HG03442 (cell line): ENCODE results near the gene FGGY.

Experiments
- ATAC-seq: cut with Tn5 transposase; IDR thresholded peaks from one replicate; pipeline ENCODE4 v1.9.1; 2021; ENCODE audit warnings: mild to moderate bottlenecking, moderate library complexity; ENCODE audit not compliant: unreplicated experiment

Gene FGGY

DNA sequence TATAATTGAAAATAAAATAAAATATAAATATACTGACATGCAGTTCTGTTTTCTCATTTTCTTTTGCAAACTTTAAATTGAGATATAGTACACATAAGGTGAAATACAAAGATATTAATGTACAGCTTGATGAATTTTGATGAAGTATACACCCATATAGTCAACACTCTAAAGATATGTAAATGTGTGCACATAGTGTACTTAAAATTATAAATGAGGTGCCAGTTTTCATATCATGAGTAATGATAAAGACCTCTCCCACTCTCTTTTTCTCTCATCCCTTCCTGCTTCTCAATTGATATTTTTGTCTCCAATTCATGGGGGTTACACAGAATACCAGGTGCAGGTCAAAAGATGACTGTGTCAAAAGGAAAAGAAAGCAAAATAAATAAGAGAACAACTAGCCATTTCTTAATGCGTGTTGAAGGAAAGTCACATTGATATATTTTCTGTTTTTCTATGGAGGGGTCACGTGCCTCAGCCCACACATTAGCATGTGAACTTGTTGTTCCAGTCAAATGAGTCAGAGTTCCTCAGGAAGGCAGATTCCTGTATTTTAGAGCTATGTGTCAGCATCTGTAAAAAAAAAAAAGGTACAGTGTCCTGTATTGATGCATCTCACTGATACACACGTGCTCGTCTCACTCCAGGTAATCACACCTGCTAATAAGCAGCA lies 453.6 kb downstream of the FGGY start:
- no peak for ATAC-seq

DNA sequence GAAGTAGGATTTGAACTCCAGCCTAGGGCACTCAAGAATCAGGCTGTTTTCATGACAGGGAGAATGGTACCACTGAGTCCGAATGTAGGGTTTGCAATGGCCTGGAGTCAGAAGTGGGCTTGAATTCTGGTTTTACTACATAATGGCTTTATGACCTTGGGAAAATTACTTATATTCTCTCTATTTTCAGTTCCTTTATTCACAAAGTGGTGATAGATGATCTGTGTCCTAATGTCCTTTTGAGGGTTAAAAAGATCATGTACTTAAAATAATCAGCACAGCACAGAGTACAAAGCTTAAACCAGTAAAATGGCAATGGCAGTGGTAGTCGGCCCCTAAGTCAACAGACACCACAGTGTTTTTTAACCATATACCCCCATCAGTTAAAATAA lies 454.1 kb downstream of the FGGY start:
- no peak for ATAC-seq

DNA sequence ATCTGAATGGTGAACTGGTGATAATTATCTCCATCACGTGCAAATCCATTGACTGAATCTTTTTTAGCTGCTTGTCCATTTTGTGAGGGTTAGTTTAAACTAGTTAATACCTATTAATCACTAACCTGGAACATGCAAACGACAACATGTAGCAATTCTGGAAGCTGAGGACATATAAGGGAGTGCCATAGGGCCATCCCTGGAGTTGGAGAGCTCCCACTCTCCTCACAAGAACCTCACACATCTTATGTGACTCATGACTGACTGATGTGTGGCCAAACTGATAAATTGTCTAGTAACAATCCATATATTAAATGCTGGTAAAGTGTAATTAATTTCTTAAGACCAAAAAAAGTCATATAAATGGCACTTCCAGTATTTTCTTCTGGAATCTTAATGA lies 454.9 kb downstream of the FGGY start:
- no peak for ATAC-seq

DNA sequence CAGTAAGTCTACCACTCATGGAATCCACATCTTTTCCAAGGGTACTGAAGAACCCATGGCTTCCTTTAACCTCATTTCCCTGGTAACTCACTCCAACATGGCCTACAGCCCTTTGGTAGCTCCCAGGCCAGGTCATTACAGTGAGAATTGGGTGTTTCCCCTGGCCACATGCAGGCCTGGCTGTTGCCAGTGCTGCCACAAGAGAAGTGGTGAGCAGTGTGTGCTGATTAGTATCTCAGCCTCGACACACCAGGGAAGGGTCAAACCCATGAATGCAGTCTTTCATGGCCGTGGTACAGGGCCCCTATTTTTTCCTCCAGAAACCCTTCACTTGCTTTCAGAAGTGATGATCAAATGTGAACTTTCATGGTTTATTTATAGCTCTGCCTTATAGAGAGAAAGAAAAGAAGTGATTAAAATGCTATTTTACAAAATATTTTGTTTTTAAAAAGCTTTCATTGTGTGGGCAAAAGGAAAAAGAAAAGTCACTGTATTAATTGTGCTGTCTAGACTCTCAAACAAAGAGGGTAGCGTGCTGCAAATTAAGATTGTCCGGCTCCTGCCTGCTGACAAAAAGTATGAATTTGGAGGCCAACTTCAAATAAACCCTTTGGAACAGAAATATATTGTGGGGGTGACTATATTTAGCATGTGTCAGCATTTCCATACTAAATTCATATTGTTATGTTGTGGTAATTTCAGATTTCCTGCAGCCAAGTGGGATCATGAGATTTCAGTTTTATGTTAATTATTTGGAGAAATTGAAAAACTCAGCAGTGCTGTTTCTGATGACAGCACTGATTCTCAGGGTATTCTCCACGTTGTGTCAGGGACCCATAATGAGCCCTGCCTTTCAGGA lies 455.9 kb downstream of the FGGY start:
- ATAC-seq: peak; percentile 89

DNA sequence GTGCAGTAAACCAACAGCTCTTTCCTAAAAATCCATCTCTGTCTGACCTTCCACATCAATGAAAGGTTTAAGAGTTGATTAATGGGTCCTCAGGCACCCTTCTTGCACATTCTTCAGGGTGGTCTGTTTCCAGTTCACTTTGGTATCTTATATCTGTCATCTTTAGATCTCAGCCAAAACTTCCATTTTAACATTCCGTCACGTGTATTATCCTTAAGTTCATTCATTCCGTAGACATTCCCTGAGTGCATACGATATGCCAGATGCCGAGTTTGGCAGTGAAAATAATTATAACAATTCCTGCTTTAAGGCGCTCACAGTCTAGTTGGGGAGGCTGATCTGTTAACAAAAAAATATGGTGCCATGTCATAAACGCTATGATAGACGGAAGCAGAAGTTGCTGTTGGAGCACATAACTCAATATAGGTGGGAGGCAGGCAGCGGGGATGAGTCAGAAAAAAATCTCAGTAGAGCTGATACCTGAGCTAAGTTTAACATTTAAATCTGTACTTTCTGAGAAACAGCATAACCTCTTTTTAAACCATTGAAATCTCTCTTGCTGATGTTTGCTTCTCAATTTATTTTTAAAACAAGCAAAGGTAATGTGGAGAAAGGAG lies 458.3 kb downstream of the FGGY start:
- ATAC-seq: no peak

DNA sequence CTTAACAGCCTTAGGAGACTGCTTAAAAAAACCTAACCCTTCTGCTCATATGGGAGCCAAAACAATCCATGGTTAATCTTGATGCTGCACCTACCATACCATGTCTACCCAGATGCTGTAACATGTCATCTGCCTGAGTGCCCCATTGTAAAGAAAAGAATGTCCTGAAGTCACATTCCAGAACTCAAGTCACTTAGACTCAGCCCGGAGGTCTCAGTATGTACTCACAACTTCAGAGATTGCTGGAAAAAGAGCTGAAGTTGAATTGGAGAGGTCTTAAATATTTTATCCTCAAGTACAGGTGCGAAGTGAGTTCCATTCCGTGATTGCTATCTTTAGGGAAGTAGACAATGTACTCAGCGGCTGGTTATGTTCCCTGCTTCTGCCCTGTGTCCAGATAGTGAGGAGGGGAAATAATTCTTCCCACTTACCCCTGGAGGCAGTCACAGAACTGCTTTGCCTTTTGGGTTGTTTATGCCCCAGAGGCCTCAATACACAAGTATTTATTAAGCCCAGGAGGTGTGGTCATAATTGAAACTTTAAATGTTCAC lies 460.4 kb downstream of the FGGY start:
- ATAC-seq: no peak

DNA sequence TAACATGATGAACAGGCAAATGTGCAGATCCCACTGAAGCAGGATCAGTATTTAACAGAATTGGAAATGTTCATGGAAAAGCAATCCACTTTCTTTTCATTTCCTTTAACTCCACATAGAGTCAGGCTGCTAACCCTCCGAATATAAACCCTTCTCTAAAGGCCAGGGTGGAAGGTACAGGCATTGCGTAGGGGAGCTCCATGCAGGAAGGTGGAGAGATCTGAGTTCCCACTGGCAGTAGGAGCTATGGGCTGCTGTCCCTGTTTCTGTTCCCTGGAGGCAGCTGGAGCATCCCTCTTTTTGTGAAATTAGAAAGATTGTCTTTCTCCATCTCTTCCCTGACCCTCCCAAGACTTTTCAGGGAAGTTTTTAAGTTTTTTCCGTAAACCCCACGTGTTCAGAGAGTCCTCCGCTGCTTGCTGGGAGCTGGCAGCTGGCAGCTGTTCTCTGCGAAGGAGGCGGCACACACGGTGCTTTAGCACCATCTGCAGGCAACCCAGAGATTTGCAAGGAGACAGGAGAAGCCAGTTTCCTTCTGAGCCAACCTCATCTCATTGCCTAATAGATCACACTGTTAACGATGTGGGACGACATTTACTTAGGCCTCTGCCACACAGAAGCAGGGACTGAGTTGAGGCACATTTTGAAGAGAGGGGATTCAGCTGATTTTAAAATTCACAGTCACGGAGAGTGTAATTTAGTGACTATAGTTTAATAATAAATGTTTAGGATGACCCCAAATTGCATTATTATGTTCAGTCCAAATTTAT lies 462.4 kb downstream of the FGGY start:
- peak; percentile 90 for ATAC-seq

DNA sequence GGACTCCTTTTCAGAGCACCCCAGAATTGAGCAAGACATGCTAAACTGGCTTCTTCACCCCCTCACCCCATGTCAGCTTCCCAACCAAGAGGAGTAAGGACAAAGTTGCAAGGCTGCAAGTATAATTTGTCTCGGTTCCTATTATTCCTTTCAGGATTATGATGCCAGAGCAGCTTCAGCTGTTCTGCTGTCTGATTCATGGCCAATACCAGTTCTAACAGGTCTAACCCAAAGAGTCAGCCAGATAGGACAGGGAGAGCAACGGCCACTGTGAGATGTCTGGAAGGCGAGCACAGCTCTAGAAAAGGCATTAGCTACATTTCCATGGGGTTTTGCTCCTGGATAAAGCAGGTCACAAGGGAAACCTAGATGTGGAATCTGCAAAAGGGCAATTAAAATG lies 464.5 kb downstream of the FGGY start:
- ATAC-seq: no peak

DNA sequence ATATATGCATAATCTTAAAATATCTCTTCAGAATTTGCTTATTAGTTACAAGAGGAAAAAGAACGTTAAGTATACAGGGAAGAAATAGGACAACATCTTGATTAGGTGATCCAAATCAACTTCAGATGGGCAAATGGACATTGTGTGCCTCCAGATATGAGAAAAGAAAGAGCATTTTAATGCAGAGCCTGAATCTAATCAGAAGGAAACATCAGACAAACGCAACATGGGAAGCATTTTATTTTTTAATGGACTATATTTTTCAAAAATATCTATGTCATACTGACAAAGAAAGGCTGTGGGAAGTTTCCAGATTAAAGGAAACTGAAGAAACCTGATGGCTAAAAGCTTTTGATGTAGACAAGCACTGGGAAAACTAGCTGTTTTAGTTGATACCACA lies 466.5 kb downstream of the FGGY start:
- no peak for ATAC-seq

DNA sequence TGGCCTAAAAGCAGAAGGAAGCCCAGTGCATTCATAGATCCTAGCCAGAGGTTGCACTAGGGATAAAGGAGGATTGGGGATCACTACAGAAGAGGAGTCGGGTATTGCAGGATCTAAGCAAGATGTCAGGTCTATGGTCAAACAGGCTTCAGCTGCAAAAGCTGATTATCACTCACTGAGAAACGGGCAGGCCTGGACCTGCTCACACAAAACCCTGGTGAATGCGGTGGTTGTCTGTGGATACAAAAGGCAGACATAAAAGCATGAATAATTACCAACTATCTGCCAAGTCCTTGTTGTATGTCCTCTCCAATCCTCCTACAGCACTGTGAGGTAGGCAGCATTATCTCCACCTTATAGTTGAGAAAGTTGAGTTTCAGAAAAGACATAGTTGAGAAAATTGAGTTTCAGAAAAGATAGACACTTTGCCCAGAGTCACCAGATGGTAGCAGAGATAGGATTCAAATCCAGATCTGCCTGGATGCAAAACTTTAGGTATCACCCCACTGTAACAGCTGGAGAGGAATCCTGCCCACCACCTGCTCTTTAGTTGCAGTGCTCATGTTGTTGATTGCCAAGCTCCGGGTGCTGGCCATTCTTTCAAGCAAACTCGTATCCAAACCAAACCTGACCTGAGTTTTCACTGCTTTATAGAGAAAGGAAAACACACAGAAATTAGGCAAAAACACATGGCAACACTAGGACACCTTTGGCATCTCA lies 468.3 kb downstream of the FGGY start:
- no peak for ATAC-seq

DNA sequence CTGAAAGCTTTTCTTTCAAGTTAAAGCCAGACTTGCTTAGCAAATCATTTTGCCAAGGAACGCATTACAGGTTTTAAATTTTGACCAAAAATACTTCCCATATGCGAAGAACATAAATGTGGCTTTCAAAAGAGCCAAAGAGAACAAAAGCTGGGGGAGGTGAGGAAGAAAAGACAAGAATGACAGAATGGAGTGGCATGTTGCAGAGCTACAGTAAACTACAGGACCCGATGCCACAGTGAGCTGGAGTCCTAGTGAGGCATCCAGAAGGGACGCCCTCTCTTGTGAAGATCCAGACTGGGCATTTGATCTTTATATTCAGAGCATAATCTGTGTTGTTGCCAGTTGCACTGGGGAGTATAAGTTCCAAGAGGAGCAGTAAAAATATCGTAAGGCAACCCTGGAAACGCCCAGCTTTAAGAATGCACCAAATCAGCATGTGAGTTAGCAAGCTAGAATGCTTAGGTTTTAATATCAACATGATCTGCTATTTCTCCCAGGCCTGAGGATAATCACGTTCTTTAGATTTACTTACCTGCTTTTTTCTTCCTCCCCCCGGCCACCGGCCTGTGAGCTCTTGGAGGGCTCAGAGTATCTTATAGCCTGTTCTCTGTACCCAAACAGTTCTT lies 469.4 kb downstream of the FGGY start:
- no peak for ATAC-seq

DNA sequence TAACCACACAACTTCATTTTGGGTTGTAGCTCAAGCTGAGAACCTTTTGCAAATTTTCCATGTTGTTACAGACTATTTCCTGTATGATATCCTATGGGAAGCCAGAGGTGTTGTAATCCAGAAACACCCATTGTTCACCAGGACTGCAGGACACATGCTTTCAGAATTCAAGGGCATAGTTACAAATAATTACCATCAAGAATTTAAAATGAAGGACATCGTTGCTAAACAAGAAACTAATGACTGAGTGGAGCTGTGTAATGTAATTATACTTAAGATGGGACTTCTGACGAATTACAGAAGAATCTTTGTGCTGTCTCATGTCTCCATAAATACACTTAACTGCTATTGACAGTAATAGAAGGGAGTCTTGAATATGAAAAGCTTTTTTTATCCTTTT lies 470.2 kb downstream of the FGGY start:
- no peak for ATAC-seq

DNA sequence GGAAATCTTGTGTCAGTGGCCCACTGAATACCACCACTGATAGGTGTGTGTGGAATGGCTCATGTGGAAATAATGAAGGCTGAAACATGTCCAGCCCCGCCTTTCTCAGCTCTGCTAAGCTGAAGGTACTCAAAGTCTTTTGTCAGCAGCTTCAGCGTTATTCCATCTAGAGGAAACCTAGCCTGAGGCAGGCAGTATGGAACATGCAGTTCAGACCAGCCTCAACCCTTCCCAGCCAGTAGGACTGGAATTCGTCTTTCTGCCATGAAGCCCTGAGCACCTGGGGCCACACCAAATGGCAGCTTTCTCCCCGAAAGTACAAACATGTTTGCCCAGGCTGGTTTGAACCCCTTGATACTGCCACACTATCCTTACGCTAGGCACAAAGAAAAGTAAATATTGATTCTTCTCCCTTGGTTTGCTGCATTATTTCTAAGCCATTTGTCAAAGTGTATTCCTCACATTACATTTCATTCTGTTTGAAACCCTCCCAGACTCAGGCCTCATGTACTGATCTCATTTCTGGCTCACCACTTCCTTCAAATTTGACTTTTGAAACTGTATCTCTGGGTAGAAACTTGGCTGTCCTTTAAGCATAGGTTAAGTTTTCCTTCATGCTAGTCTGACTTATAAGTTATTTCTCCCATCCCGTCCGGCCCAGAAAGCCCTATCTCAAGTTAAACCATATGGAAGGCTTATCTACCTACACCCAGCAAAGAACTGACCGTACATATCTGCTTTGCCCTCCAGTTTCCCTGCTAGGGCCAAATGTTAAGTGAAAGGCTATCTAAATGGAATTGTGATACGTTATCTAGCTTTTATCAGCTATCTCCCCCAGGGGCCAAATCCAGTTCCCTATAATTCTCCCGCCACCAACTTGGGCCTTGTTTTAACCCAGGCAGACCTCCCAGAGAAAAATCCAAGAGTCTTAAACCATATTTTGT lies 472.2 kb downstream of the FGGY start:
- no peak for ATAC-seq

DNA sequence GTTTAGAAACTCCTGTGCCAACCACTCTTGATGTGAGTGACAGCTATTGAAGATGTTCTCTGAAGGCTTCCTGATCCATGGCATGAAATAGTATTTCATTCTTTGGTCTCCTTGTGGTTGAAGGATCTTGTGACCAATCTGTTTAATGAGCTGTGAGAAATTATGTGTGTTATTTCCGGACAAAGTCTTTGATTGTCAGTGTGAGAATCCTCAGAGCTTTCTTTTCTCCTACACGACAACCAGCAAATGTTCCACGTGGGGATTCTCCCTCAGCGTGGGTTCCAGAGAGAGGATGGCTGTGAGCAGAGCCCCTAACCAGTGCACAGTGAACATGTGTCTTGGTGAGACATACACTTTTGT lies 472.8 kb downstream of the FGGY start:
- no peak for ATAC-seq

DNA sequence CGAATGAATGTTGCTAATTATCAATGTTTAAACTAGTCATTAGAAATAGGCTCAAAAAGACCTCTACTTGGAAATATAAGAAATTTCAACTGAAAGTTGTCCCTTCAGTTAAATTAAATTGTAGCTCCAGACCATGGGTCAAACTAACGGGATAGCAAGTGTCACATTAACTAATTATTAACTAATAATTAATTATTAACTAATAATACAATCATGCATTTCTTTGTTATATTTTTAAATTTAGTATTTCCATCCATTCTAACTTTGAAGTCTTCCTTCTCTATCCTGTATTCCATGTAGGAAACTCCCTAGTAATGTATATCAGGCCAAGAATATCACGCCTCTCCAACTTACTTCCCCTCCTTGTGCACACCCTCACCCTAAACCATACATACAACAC lies 474.5 kb downstream of the FGGY start:
- no peak for ATAC-seq

DNA sequence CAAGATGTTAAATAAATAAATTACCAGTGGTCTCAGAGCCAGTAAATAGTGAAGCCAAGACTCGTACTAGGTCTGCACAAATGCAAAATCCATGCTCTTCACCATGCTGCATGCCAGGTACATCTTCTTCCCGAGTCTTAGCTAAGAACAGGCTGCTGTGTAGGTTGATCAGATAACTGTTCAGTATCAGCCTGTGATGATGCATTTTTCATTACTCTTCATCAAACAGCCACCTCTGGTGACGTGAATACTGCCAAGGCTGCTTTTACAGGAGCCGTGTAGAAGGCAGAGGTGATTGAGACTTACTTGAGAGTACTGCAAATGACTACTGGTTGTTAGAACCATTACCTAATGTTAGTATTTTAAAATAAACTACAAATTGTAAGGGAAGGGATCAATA lies 478.6 kb downstream of the FGGY start:
- no peak for ATAC-seq

DNA sequence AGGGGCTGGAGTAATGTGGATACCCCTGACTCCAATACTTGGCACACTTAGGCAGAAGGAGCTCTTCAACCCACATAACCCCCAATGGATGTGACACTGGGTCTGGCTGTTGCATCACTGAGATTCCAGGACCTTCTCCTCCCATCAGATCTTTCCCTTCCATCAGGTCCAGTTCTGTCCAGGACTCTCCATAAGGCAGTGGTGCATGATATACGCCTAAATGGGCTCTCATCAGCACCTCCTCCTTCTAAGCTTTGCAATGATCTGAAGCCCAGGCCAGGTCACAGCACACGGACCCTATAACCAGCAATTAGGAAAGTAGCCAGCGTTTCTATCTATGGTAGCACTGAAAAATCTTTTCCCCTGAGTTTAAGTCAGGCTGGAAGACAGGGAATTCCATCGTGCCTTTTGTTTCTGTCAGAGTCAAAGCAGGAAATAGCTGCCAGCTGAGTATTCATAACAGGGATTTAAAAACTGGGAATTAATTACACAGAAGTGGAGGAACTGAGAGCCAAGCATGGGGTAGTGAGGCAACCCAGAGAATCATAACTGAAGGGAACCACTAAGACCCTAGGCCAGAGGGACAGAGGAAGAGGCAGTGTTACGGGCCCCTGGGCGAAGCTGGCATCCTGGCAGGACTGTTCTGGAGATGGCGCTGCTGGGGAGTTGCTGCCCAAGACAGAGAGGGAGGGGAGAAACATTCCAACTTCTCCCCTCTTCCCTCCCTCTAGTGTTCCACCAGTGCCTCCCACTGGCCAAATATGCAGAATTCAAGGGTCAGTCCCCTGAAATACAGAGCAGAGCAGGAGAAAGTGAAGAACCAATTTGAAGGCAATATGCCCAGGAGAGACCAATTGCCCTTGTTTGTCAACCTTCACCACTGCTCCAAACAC lies 480.3 kb downstream of the FGGY start:
- ATAC-seq: no peak

DNA sequence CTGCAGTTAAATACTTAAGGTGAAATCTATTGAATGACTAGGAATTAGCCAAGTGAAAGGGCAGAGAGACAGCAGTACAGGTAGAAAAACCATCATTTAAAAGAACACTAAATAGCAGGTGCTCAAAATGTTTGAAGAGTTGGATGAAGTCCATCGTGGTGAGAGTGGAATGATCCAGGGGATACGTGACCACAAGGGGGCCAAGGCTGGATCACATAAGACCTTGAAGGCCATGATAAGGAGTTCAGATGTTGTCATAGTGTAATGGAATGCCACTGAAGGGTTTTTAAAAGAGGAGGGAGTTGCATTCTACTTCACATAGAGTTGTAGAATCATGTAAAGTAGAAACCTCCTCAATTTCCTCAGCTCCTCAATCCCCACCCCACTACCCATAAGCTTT lies 483.1 kb downstream of the FGGY start:
- ATAC-seq: no peak
